HG03442 (cell line): ENCODE data around the gene KRT7.

Experiments
- ATAC-seq: cut with Tn5 transposase; IDR thresholded peaks from one replicate; pipeline ENCODE4 v1.9.1; 2021; ENCODE audit warnings: mild to moderate bottlenecking, moderate library complexity; ENCODE audit not compliant: unreplicated experiment

The KRT7 gene

DNA sequence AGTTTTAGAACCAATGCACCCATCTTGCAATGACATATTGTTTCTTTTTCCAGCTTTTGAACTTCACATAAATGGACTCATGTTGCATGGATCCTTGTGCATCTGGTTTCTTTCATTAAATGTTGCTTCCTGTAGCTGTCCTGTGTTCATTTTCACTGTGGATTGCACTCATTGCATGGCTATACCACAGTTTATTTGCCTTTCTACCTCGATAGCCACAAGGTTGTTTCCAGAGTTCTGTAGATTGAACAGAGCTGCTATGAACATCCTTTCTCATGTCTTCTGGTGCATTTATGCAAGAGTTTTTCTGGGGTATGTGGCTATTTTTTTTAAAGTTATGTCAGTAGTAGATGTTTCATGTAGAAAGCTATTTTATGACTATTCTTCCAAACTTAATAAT lies 61.8 kb downstream of the KRT7 start:
- no peak for ATAC-seq

DNA sequence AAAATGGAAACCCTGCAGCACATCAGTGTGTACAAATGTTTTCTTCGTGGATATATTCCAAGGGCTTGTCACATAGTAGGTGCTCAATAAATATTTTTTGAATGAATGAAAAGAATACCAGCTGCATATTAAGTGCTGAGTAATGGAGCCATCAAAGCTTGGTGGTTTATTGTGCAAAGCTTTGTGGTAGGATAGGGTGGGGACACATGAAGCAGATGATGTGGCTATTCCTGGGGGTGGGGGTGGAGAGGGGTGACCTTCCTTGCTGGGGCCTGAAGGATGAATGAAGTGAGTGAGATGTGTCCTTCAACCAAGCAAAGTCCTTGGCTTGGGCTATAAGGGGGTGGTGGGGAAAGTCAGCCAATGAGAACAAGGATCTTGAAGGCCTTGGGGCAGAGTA lies 62.6 kb downstream of the KRT7 start:
- no peak for ATAC-seq

DNA sequence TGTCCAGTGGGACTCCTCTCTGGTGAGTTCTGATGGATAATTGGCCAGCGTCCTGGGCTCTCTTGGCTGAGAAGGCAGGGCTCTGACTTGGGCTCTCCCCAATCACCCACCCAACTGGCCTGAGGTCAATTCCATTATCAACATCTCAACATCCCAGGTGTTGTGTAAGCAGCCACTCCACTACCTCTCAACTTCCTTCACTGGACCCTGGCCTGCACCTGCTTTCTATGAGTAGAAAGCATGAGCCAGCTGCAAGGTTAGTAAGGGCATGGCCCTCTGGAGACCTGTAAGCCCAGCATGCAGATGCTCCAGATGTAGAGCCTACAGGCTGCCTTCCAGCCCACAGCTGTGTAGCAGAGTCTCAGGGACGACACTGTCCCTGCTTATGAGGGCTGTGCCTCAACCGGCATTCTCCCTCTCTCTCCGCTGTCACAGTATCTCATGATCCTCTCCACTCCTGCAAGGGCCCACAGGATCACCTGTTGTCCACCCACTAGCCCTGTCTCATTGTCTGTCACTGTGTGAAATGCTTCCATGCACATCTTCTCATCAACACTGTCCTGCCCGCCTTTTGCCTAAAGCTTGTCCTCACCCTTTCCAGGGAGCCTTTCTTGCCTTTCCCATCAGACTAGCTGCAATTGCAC lies 63.7 kb downstream of the KRT7 start:
- no peak for ATAC-seq
